Stimulated activated CD8-positive, alpha-beta memory T cell treated with anti-CD3 and anti-CD28 coated beads, Interleukin-4, amount 100 ng/mL, for 4 hours (primary cell): ENCODE data around the gene HNF4A.
"Not testable (repeated sequence)": the region's sequence is repeated elsewhere in the genome, so short reads cannot be mapped to it uniquely, and the experiment has no call there.

Source experiments
- DNase-seq, 2 donors: peaks; one replicate each; pipeline ENCODE4 v3.0.0-alpha.2; 2020; ENCODE audit warnings: low read depth in 2 of 2, low spot score in 1 of 2

HNF4A gene

GRCh38 chr20:44345147-44345546, 10.4 kb upstream of the HNF4A start:
- DNase-seq, result no peak

- not testable (repeated sequence) for DNase-seq
These were observed 9.6 kb upstream of the HNF4A start for GRCh38 chr20:44345941-44346340.

- no peak for DNase-seq
These were observed 7.3 kb upstream of the HNF4A start for GRCh38 chr20:44348168-44348659.

GRCh38 chr20:44349349-44349748, 6.2 kb upstream of the HNF4A start:
- no peak for DNase-seq

- no peak for DNase-seq
These were observed 4.9 kb upstream of the HNF4A start for GRCh38 chr20:44350567-44350966.

GRCh38 chr20:44354979-44355497, 461 bp upstream of the HNF4A start:
- no peak for DNase-seq

- no peak for DNase-seq
These were observed 839 bp downstream of the HNF4A start for GRCh38 chr20:44356353-44356723.

- DNase-seq, result no peak
These were observed 1.5 kb downstream of the HNF4A start for GRCh38 chr20:44357020-44357419.

- no peak for DNase-seq
These were observed 2.1 kb downstream of the HNF4A start for GRCh38 chr20:44357555-44358125.

- DNase-seq, result no peak
These were observed 3.3 kb downstream of the HNF4A start for GRCh38 chr20:44358776-44359175.

GRCh38 chr20:44360221-44360620, 4.7 kb downstream of the HNF4A start:
- no peak for DNase-seq

- DNase-seq, result no peak
These were observed 5.5 kb downstream of the HNF4A start for GRCh38 chr20:44361021-44361420.

GRCh38 chr20:44362466-44362940, 7.0 kb downstream of the HNF4A start:
- DNase-seq, result no peak

- no peak for DNase-seq
These were observed 8.6 kb downstream of the HNF4A start for GRCh38 chr20:44364068-44364467.

- no peak for DNase-seq
These were observed 9.3 kb downstream of the HNF4A start for GRCh38 chr20:44364780-44365179.

- no peak for DNase-seq
These were observed 12.2 kb downstream of the HNF4A start for GRCh38 chr20:44367746-44368145.

- DNase-seq, result no peak
These were observed 15.2 kb downstream of the HNF4A start for GRCh38 chr20:44370639-44371218.

- no peak for DNase-seq
These were observed 27.1 kb downstream of the HNF4A start for GRCh38 chr20:44382641-44383040.

- DNase-seq, result peak; percentile 63 to 82
These were observed 29.0 kb downstream of the HNF4A start for GRCh38 chr20:44384423-44385027.

GRCh38 chr20:44388466-44389023, 33.0 kb downstream of the HNF4A start:
- DNase-seq, result peak; percentile 23 to 30

- no peak for DNase-seq
These were observed 34.4 kb downstream of the HNF4A start for GRCh38 chr20:44389871-44390270.

- no peak for DNase-seq
These were observed 34.8 kb downstream of the HNF4A start for GRCh38 chr20:44390280-44390679.
